ENCODE measurements around the gene RAI1.
"Not testable (repeated sequence)": the region's sequence is repeated elsewhere in the genome, so short reads cannot be mapped to it uniquely, and the experiment has no call there.

The RAI1 gene

GRCh38 chr17:17797119-17797809, 116.0 kb downstream of the RAI1 start:
- DNase-seq (ENCODE audit: low read depth in 2 of 2, low spot score in 1 of 2) = no peak

DNA sequence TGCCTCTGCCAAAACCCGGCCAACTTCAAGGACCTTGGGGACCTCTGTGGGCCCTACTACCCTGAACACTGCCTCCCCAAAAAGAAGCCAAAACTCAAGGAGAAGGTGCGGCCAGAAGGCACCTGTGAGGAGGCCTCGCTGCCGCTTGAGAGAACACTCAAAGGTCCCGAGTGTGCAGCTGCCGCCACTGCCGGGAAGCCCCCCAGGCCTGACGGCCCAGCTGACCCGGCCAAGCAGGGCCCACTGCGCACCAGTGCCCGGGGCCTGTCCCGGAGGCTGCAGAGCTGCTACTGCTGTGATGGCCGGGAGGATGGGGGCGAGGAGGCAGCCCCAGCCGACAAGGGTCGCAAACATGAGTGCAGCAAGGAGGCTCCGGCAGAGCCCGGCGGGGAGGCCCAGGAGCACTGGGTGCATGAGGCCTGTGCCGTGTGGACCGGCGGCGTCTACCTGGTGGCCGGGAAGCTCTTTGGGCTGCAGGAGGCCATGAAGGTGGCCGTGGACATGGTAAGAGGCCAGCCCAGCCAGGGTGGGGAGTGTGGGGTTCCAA, 116.8 kb downstream of the RAI1 start:
- DNase-seq (ENCODE audit: low read depth in 2 of 2, low spot score in 1 of 2) = no peak

- DNase-seq (ENCODE audit: low read depth in 2 of 2, low spot score in 1 of 2) = no peak
Measured at GRCh38 chr17:17798573-17799255, 117.5 kb downstream of the RAI1 start.

DNA sequence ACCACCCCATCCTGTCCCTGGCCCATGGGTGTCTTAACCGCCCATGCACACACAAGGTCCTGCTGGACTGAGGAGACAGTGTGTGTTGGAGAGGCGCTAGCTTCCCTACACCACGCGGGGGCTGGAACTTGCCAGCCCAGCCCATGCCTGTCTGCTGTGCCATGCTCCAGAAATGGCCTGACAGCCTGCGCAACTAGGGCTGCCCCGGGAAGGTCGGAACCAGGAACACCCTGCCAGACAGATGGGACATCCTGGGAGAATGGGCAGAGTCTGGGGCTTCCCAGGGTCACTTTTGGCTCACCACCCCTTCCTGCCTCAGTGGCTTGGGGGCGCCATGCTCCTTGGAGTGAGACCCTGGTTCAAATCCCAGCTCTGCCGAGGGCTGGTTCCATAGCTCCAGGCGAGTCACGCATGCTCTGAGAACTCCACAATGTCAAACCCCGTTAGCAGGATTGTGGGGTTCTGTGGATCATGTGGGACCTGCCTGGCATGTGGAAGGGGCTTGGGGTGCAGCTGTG, 119.3 kb downstream of the RAI1 start:
- DNase-seq (ENCODE audit: low read depth in 2 of 2, low spot score in 1 of 2) = no peak

GRCh38 chr17:17801800-17802481, 120.7 kb downstream of the RAI1 start:
- no peak for DNase-seq (ENCODE audit: low read depth in 2 of 2, low spot score in 1 of 2)

GRCh38 chr17:17804007-17804406, 122.7 kb downstream of the RAI1 start:
- no peak for DNase-seq (ENCODE audit: low read depth in 2 of 2, low spot score in 1 of 2)

DNA sequence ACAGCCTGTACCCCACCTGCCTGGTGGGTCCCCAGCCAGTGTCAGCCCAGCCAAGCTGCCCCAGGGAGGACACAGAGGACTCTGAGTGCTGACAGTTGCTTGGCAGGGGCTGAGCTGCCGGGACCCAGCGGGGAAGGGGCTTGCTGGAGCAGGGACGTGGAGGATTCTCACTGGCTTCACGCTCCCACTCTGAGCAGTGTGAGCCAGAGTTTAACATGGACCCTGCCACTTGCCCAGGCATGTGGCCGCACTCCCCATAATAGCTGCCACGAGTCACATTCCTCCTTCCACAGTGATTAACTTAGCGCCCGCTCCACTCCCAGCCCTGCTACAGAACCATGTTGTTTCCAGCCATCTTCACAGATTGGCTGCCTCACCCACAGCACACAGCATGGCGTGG, 124.3 kb downstream of the RAI1 start:
- DNase-seq (ENCODE audit: low read depth in 2 of 2, low spot score in 1 of 2) = no peak

- DNase-seq (ENCODE audit: low read depth in 2 of 2, low spot score in 1 of 2) = no peak
Measured at GRCh38 chr17:17806035-17806434, 124.8 kb downstream of the RAI1 start.

GRCh38 chr17:17806611-17807274, 125.5 kb downstream of the RAI1 start:
- DNase-seq (ENCODE audit: low read depth in 2 of 2, low spot score in 1 of 2) = no peak

DNA sequence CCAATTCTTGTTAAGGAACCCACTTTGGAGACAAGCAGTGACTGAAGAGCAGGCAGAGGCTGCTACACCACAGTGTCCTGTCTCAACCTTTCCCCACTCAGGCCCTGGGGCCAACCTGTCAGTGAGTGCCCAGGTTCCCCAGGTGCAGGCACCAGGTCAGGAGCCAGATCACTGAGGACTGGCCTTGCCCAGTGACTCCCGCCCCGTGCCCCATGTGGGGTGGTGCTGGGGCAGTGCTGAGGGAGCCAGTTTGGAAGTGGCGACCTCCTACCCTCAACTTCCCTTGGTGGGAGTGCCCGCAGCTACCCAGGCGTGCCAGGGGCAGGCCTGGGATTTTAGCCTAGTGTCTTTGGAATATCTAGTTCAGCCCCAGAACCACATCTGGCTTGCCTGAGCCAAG, 126.2 kb downstream of the RAI1 start:
- DNase-seq (ENCODE audit: low read depth in 2 of 2, low spot score in 1 of 2) = no peak

GRCh38 chr17:17808200-17808599, 126.9 kb downstream of the RAI1 start:
- DNase-seq (ENCODE audit: low read depth in 2 of 2, low spot score in 1 of 2) = not testable (repeated sequence)

DNA sequence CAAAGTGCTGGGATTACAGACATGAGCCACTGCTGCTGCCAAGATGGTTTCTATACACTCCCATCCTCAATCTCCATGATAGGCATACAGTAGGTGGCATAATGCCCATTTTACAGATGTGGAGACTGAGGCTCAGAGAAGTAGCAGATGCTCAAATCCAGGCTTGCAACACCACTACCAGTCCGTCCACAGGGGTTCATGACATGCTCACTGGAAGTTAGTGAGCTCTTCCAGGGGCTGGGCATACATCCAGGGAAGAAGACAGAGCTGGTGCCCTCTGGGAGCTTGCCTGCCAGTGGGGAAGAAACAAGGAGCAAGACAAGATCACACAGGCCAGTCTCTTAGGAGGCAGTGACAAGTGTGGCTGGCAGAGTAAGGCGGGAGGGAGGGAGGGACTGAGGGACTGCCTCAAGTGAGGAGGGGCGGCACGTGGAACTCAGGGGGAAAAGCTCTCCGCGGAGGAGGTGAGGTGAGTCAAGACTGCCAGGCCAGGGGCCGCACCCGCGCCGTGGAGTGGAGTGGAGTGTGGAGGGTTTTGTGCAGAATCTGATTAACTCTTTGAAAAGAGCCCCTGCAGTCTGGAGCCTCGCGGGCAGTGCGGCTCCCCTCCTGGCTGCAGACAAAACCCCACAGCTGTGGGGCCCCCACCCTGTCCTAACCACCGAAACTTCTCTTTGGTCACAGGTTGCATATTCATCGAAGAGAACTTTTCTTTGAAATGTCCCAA, 127.6 kb downstream of the RAI1 start:
- no peak for DNase-seq (ENCODE audit: low read depth in 2 of 2, low spot score in 1 of 2)

- DNase-seq (ENCODE audit: low read depth in 2 of 2, low spot score in 1 of 2) = no peak
Measured at GRCh38 chr17:17809531-17810083, 128.3 kb downstream of the RAI1 start.

DNA sequence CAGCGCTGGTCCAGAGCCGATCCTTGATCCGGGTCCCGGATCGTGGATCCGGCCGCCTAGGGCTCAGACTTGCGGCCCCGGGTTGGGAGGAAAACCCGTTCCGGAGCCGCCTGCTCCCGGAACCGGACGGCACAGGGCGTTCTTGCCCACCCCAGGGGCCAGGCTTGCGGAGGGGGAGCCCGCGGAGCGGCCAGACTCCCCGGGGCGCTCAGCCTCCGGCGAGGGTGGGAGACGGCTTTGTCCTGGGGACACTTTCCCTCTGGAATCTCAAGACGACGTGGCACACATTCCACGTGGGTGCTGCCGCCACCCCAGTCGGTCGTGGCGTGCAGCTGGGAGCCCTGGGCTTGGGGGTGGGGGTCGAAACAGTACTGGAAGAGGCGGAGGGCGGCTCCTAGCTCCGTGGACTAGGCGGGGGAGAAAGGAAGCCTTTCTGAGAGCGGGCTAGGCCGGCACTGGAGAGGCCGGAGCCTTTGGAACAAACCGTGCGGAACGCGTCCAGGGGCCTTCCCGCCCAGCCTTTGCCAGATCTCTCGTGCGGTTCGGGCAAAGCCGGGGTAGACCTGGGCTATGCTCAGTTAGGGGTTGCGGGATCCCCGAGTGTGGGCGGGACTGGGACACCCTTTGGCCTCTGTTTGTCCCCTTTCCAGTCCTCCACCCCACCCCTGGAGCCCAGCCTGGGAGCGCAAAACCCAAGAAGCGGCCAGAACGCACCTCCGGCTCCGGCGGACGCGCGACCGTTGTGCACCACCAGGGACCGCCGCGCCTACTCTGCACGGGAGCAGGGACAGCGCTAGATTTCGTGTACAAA, 129.0 kb downstream of the RAI1 start:
- no peak for DNase-seq (ENCODE audit: low read depth in 2 of 2, low spot score in 1 of 2)

DNA sequence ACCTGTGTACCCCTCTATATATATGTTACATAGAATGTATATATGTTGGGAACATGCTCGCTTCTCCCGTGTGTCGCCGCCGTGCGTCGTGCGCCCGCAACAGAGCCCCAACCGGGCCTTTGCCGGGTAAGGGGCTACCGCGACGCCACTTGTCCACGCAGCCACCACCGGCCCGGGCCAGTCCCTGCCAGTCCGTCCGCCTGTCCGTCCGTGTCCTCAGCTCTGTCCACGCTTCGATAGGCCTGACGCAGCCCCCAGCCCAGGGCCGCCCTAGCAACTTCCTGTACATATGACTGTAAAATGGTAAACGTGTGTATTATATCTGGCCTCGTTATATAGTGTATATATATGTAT, 129.6 kb downstream of the RAI1 start:
- DNase-seq (ENCODE audit: low read depth in 2 of 2, low spot score in 1 of 2) = no peak

DNA sequence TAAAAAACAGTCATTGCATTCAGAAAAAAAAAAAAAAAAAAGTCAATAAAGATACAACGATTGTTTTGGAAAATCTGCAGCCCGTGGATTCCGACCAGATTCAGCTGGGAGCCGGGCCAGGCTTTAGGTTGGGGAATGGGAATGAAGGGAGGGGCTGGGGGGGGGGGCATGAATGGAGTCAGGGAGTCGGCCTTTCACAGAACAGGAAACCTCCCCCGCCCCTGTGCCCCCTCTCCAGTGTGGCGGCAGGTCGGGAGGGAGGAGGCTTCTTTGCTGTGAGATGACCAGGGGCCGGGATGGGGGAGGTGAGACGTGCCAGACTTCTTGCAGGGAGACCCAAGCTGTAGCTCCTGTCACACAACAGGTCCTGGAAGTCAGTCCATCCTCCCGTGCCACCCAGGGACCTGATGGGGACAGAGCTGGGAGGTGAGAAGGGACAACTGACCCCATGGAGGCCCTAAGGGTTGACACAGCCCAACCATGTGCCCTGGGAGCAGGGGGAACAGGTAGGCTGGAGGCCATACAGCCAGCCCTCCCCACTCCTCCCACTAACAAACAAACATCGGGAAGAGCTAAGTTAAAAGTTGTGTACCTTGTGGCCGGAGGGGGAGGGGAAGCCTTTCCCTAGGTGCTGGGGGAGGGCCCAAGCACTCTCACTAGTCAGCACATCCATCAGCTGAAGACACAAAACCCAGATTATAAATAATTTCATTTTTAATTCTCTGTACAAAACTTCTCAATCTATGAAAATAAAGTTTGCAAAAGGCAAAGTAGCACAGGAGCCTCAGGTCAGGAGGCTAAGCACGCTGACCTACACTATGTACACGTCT, 130.3 kb downstream of the RAI1 start:
- no peak for DNase-seq (ENCODE audit: low read depth in 2 of 2, low spot score in 1 of 2)

GRCh38 chr17:17812211-17813054, 131.2 kb downstream of the RAI1 start:
- peak; percentile 44 to 52 for DNase-seq (ENCODE audit: low read depth in 2 of 2, low spot score in 1 of 2)
